H1 (cell line): ENCODE results near the gene RAB5B. TPM values are rescaled to one million over a fixed set of nuclear protein-coding genes. Genes with fewer than 3 reads are reported as not detected.

Experiments used
- POLR2A ChIP-seq, 2 experiments: IDR thresholded peaks; 1 replicate in 1 of 2; 2 replicates in 1 of 2; pipeline ENCODE4 v1.6.1; 2011; ENCODE audit warnings: low read depth in 2 of 2, low read length in 2 of 2, mild to moderate bottlenecking in 2 of 2; ENCODE audit errors: control extremely low read depth in 1 of 2
- polyA plus RNA-seq, 7 experiments: library from polyadenylated mRNA; depleted of rRNA in 3 of 7; stranded (reverse) in 5 of 7; unstranded in 2 of 7; fragments of >200 nt in 5 of 7; fragments of 200-250 nt in 2 of 7; gene quantifications; 1 replicate in 5 of 7; 2 replicates in 1 of 7; 4 replicates in 1 of 7; pipeline versions ENCODE4 v1.2.1 to v1.2.3, GENCODE V29; 2011 to 2013; ENCODE audit warnings: missing spikeins in 2 of 7, mixed read lengths in 2 of 7
- total RNA-seq: library from RNA; stranded (reverse); fragmentation: NEBNext Ultra II Directional; extraction: Animal tissue kit (Norgen Biotek cat#: 25700); gene quantifications from 2 replicates; pipeline ENCODE4 v1.2.1, GENCODE V29; 2021

RAB5B gene
- total and polyA plus RNA-seq, 2 of the 8 experiments (the other 6 are each of a cell fraction or from before 2014, with no cell fraction given) = 56.7 to 62.4 TPM

DNA sequence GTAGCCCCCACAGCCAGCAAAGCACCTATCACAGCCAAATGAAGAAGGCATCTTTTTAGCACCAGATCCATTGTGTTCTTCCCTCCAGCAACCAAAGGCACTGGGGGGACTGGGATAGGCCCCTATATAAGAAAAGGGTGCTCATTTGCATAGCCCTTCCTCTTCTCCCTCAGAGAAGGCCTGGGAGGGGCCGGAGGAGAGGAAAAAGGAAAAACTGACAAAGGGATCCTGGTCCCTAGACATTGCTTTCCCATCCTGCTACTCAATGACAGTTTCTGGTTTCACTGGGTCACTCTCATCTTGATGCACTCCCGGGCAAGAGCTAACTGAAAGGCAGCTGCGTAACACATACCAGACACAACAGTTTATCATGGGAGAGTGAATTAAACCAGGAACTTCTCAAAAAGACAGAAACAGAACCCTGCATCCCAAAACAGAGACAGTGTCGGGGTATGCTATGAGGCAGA is 7.9 kb upstream of the RAB5B start, which contains the start of gene PMEL (continued):
- TF ChIP-seq POLR2A (IDR thresholded peaks at IDR 0.05; ENCODE audit: control extremely low read depth in 1 of 2, low read depth in 2 of 2, low read length in 2 of 2) = no peak; a peak in 1 of 3 replicates
